Measurements from ENCODE around the gene PDE4B.

GRCh38 chr1:66168467-66168887 lies 375.8 kb downstream of the PDE4B start:
- TF ChIP-seq CTCF (IDR thresholded peaks at IDR 0.05) (no peak), POLR2A (IDR thresholded peaks at IDR 0.05) (no peak)

Data from body of pancreas (tissue), 4 donors.